Measurements from ENCODE around the gene USP31.

- TF ChIP-seq CTCF (IDR thresholded peaks at IDR 0.05; ENCODE audit: low read length) (no peak), EZH2 (IDR thresholded peaks at IDR 0.05; ENCODE audit: borderline replicate concordance, low read length) (no peak)
Measured at GRCh38 chr16:23125277-23125676, 24.0 kb downstream of the USP31 start.

Measured in OCI-LY1 (cell line).